Caco-2 (cell line): ENCODE data around the gene GNAQ. TPM values are rescaled to one million over a fixed set of nuclear protein-coding genes. Genes with fewer than 3 reads are reported as not detected.

Source experiments
- BruUV-seq: library from RNA; stranded (reverse); fragments of 400-500 nt; replicated peaks from 2 replicates; lab custom pipeline; 2021; lab: Mats Ljungman, UMichigan
- CTCF ChIA-PET: fragments of 300-600 bp; sonication (Branson Sonifier 250); formaldehyde crosslinking; loops from one replicate; lab custom pipeline; 2022; ENCODE audit warnings: antibody characterized with exemption; lab: Charles Lee
- POLR2A ChIA-PET: fragments of 300-600 bp; sonication (Branson Sonifier 250); formaldehyde crosslinking; loops from one replicate; lab custom pipeline; 2022; ENCODE audit warnings: antibody characterized with exemption; lab: Charles Lee
- DNase-seq, 2 experiments: peaks; one replicate each; pipeline versions ENCODE4 v3.0.0 to v3.0.0-alpha.2; 2020 to 2022
- H3K27me3 ChIP-seq: replicated peaks from 2 replicates; pipeline ENCODE4 v1.6.0; 2011; ENCODE audit warnings: low read length; ENCODE audit not compliant: control insufficient read depth, insufficient read depth
- H3K36me3 ChIP-seq: 2 replicates; pipeline ENCODE4 v1.5.1; 2011; ENCODE audit warnings: low read length; ENCODE audit not compliant: control insufficient read depth, insufficient read depth
- H3K4me1 ChIP-seq: fragments of 250-450 bp; sonication (Bioruptor Pico); 2 replicates; pipeline ENCODE4 v1.5.1; 2020; ENCODE audit warnings: mild to moderate bottlenecking
- H3K4me3 ChIP-seq: 2 replicates; pipeline ENCODE4 v1.5.1; 2011; ENCODE audit warnings: low read depth, mild to moderate bottlenecking, control low read depth, low read length
- H3K9me3 ChIP-seq: fragments of 250-450 bp; sonication (Bioruptor Pico); 2 replicates; pipeline ENCODE4 v1.5.1; 2020; ENCODE audit warnings: mild to moderate bottlenecking, moderate library complexity
- H3K27ac Mint-ChIP-seq: one replicate; pipeline ENCODE4 v1.8.0; 2022; ENCODE audit warnings: mixed read lengths; ENCODE audit not compliant: unreplicated experiment
- H3K27me3 Mint-ChIP-seq: one replicate; pipeline ENCODE4 v1.8.0; 2022; ENCODE audit warnings: mixed read lengths; ENCODE audit not compliant: insufficient read depth, unreplicated experiment
- H3K36me3 Mint-ChIP-seq: one replicate; pipeline ENCODE4 v1.8.0; 2022; ENCODE audit warnings: mild to moderate bottlenecking, mixed read lengths; ENCODE audit not compliant: insufficient read depth, unreplicated experiment
- H3K4me1 Mint-ChIP-seq: one replicate; pipeline ENCODE4 v1.8.0; 2022; ENCODE audit warnings: low read depth, mixed read lengths; ENCODE audit not compliant: unreplicated experiment
- H3K4me3 Mint-ChIP-seq: one replicate; pipeline ENCODE4 v1.8.0; 2022; ENCODE audit warnings: mild to moderate bottlenecking, moderate library complexity, mixed read lengths; ENCODE audit not compliant: unreplicated experiment
- H3K9me3 Mint-ChIP-seq: one replicate; pipeline ENCODE4 v1.8.0; 2022; ENCODE audit warnings: mixed read lengths; ENCODE audit not compliant: unreplicated experiment
- CTCF ChIP-seq, 2 experiments: fragments of 200-600 bp in 1 of 2; IDR thresholded peaks; 1 replicate in 1 of 2; 2 replicates in 1 of 2; pipeline versions ENCODE4 v1.5.1 to v1.8.0; 2011 to 2022; ENCODE audit warnings: antibody characterized with exemption in 1 of 2, control low read depth in 1 of 2, inconsistent platforms in 1 of 2, low read depth in 1 of 2, low read length in 1 of 2, mild to moderate bottlenecking in 1 of 2, moderate library complexity in 1 of 2; ENCODE audit not compliant: insufficient read depth in 1 of 2, severe bottlenecking in 1 of 2, unreplicated experiment in 1 of 2
- intact Hi-C: fragments of 100-400 bp; cut with micrococcal nuclease; formaldehyde crosslinking; loops from one replicate; pipeline ENCODE4 v1.10.0; 2022; ENCODE audit not compliant: unreplicated experiment
- total RNA-seq: library from RNA; stranded (reverse); gene quantifications from 2 replicates; pipeline ENCODE4 v1.2.3, GENCODE V29; 2022

GNAQ gene
- total RNA-seq, 1 experiment from 2014 or later = 10.1 TPM

GRCh38 chr9:77748214-77748772 lies 283.3 kb downstream of the GNAQ start:
- no peak for DNase-seq
- intact Hi-C loops = no loop called here
- Histone ChIP-seq H3K27me3 (no peaks in the 10 kb centered on the region), H3K4me3 (no peak overlapping the region), H3K4me1 (no peaks in the 10 kb centered on the region), H3K9me3 (no peaks in the 10 kb centered on the region), H3K36me3 (no peaks in the 10 kb centered on the region)
- H3K36me3 Mint-ChIP-seq = no peaks in the 10 kb centered on the region
- ChIA-PET POLR2A (no interaction called here), CTCF (no interaction called here)
- no peaks in the 10 kb centered on the region for H3K4me1 Mint-ChIP-seq
- H3K27ac Mint-ChIP-seq = no peak overlapping the region
- no TSS peak for BruUV-seq
- H3K9me3 Mint-ChIP-seq = no peaks in the 10 kb centered on the region
- no peak overlapping the region for H3K4me3 Mint-ChIP-seq
- no peak for TF ChIP-seq CTCF (IDR thresholded peaks at IDR 0.05; ENCODE audit: insufficient read depth in 1 of 2, low read depth in 1 of 2, low read length in 1 of 2, severe bottlenecking in 1 of 2, unreplicated experiment in 1 of 2)
- H3K27me3 Mint-ChIP-seq = no peaks in the 10 kb centered on the region

GRCh38 chr9:77747163-77747562 lies 284.4 kb downstream of the GNAQ start:
- POLR2A ChIA-PET = no interaction called here
- no peak for DNase-seq
- BruUV-seq = no TSS peak
- no peak for TF ChIP-seq CTCF (IDR thresholded peaks at IDR 0.05; ENCODE audit: insufficient read depth in 1 of 2, low read depth in 1 of 2, low read length in 1 of 2, severe bottlenecking in 1 of 2, unreplicated experiment in 1 of 2)
- CTCF ChIA-PET = no interaction called here
- H3K4me1 ChIP-seq = no peaks in the 10 kb centered on the region
- Mint-ChIP-seq H3K36me3 (no peaks in the 10 kb centered on the region), H3K27ac (no peak overlapping the region), H3K9me3 (no peaks in the 10 kb centered on the region), H3K4me3 (no peak overlapping the region), H3K27me3 (no peaks in the 10 kb centered on the region), H3K4me1 (no peaks in the 10 kb centered on the region)
- H3K4me3 ChIP-seq = no peak overlapping the region
- H3K27me3 ChIP-seq = no peaks in the 10 kb centered on the region
- intact Hi-C loops = no loop called here
- no peaks in the 10 kb centered on the region for H3K36me3 ChIP-seq
- H3K9me3 ChIP-seq = no peaks in the 10 kb centered on the region

- BruUV-seq = no TSS peak
- Mint-ChIP-seq H3K9me3 (no peaks in the 10 kb centered on the region), H3K27me3 (no peaks in the 10 kb centered on the region), H3K36me3 (no peaks in the 10 kb centered on the region), H3K4me1 (no peaks in the 10 kb centered on the region), H3K27ac (peak overlapping the region; percentile 34), H3K4me3 (no peak overlapping the region)
- H3K4me1 ChIP-seq = no peaks in the 10 kb centered on the region
- H3K4me3 ChIP-seq = no peak overlapping the region
- ChIA-PET POLR2A (no interaction called here), CTCF (no interaction called here)
- DNase-seq = no peak
- intact Hi-C loops = no loop called here
- H3K27me3 ChIP-seq = no peaks in the 10 kb centered on the region
- no peaks in the 10 kb centered on the region for H3K36me3 ChIP-seq
- no peak for TF ChIP-seq CTCF (IDR thresholded peaks at IDR 0.05; ENCODE audit: insufficient read depth in 1 of 2, low read depth in 1 of 2, low read length in 1 of 2, severe bottlenecking in 1 of 2, unreplicated experiment in 1 of 2)
- H3K9me3 ChIP-seq = no peaks in the 10 kb centered on the region
These were observed 286.7 kb downstream of the GNAQ start for GRCh38 chr9:77744841-77745430.
